ENCODE data around the gene FOXP1. TPM values are rescaled to one million over a fixed set of nuclear protein-coding genes. Genes with fewer than 3 reads are reported as not detected.

FOXP1 gene
- total and polyA plus RNA-seq, 9 of the 15 experiments (the other 6 are each of a cell fraction or from before 2014, with no cell fraction given): 7.7 to 34.5 (median 13.7) TPM

DNA sequence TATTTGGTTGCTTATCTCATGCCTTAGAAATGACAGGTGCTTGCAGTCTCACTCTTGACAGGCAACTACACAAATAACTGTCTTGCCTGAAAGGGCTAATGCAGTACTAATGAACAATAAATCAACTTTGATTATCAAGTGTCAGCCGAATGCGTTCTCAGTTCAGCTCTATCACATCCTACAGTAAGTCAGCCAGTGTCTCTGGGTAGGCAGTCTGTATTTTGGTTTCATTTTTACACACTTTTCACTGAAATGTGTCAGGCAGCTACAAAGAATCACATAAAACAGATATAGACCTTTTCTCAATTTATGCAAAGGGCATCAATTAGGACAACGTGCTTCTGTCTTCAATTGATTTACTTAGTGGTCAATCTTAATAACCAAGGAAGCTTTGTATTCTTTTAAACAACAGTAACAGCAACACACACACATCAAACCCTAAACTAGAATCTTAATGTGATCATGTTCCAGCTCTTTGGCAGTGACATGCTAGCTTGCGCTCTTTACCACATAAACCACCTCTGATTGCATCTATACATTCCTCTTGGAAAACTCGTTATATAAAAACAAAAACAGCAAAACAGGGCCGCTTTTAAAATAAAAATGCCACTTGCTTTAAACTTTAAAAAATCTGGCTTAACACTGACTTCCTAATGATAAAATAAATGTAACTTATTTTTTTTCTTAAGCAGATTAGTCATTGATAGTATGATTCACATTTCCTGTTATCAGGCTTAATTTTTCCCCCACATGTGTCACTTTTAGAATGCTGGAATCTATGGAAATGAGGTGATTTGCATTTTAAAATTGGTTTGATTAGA lies 520.4 kb downstream of the FOXP1 start (continued):
- TF ChIP-seq, protein P1, sequence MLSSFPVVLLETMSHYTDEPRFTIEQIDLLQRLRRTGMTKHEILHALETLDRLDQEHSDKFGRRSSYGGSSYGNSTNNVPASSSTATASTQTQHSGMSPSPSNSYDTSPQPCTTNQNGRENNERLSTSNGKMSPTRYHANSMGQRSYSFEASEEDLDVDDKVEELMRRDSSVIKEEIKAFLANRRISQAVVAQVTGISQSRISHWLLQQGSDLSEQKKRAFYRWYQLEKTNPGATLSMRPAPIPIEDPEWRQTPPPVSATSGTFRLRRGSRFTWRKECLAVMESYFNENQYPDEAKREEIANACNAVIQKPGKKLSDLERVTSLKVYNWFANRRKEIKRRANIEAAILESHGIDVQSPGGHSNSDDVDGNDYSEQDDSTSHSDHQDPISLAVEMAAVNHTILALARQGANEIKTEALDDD (IDR thresholded peaks at IDR 0.05): 0 out of 2 replicates have a peak, but pooled peaks have one; percentile 3
- TF ChIP-seq MEIS2 (IDR thresholded peaks at IDR 0.05; ENCODE audit: partially characterized antibody): peak; percentile 94
- no peak for TF ChIP-seq ZNF77 (CRISPR knock-in tag; IDR thresholded peaks at IDR 0.05)
- no peak for TF ChIP-seq TCF3 (CRISPR knock-in tag; IDR thresholded peaks at IDR 0.05)
- TF ChIP-seq, protein P2, sequence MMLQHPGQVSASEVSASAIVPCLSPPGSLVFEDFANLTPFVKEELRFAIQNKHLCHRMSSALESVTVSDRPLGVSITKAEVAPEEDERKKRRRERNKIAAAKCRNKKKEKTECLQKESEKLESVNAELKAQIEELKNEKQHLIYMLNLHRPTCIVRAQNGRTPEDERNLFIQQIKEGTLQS (IDR thresholded peaks at IDR 0.05): peak; percentile 48
- TF ChIP-seq, protein P2 (CRISPR knock-in tag; conservative IDR thresholded peaks at IDR 0.05): no peak
- TF ChIP-seq, protein P3, sequence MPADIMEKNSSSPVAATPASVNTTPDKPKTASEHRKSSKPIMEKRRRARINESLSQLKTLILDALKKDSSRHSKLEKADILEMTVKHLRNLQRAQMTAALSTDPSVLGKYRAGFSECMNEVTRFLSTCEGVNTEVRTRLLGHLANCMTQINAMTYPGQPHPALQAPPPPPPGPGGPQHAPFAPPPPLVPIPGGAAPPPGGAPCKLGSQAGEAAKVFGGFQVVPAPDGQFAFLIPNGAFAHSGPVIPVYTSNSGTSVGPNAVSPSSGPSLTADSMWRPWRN (IDR thresholded peaks at IDR 0.05; ENCODE audit: low read depth): no peak
- no peak for TF ChIP-seq ZSCAN32 (CRISPR knock-in tag; IDR thresholded peaks at IDR 0.05)
- TF ChIP-seq DACH1 (IDR thresholded peaks at IDR 0.05; ENCODE audit: partially characterized antibody): peak; percentile 37
- TF ChIP-seq, protein P4, sequence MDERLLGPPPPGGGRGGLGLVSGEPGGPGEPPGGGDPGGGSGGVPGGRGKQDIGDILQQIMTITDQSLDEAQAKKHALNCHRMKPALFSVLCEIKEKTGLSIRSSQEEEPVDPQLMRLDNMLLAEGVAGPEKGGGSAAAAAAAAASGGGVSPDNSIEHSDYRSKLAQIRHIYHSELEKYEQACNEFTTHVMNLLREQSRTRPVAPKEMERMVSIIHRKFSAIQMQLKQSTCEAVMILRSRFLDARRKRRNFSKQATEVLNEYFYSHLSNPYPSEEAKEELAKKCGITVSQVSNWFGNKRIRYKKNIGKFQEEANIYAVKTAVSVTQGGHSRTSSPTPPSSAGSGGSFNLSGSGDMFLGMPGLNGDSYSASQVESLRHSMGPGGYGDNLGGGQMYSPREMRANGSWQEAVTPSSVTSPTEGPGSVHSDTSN (CRISPR knock-in tag; IDR thresholded peaks at IDR 0.05; ENCODE audit: low read depth): no peak
- TF ChIP-seq, protein P4 (tag; conservative IDR thresholded peaks at IDR 0.05; ENCODE audit: low read depth): peak; percentile 89
- TF ChIP-seq CCNT2 (IDR thresholded peaks at IDR 0.05; ENCODE audit: borderline replicate concordance, extremely low read depth, insufficient read length, low read depth, low read length): no peak
